Dermis blood vessel endothelial cell (primary cell): ENCODE results near the gene COX20. TPM values are rescaled to one million over a fixed set of nuclear protein-coding genes. Genes with fewer than 3 reads are reported as not detected.

Experiments
- DNase-seq: peaks from one replicate; pipeline ENCODE4 v3.0.0; 2010
- total RNA-seq: library from RNA; depleted of rRNA; stranded (reverse); fragments of >200 nt; gene quantifications from 2 replicates; pipeline ENCODE4 v1.2.3, GENCODE V29; 2014

The COX20 gene
- total RNA-seq, 1 donor from 2014 or later, result 16.8 TPM

DNA sequence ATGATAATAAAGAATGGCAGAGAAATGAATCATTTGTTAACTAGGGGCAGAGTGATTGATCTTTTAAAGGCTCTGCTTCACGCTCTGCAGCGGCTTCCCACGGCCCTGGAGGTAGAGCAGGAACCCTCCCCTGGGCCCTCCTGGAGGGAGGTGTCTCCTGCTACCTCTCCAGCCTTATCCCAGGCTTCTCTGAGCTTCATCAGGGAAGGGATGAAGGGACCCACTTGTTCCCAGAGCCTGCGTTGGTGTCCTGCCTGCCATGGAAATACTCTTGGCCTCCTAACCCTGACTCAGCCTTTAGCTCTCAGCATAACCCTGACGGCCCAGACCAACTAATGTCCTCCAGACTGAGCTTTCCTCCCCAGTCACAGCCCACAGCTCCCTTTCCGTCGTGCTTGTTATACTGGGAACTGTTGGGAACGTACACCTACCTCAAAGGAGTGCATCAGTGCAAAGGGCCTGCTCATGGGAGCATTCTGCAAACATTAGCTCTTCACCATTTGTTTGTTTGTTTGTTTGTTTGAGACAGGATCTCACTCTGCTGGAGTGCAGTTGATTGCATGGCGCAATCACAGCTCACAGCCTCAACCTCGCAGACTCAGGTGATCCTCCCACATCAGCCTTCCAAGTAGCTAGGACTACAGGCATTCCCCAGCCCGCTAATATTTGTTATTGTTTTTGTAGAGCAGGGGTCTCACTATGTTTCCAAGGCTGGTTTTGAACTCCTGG, 46.3 kb downstream of the COX20 start:
- no peak for DNase-seq

DNA sequence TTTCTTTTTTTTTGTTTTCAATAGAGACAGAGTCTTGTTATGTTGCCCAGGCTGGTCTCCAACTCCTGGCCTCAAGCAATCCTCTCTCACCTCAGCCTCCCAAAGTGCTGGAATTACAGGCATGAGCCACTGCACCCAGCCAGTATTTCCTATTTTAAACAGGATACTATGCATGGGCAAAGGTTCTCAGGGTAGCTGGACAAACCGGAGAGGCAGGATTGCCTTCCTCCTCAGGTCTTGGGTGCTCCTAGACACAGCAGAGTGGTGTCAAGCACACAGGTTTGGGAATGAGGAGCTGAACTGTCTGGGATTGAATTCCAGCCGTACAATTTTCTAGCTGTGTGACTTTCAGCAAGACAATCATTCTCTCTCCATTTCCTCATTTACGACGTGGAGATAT, 51.8 kb downstream of the COX20 start:
- DNase-seq, result no peak

DNA sequence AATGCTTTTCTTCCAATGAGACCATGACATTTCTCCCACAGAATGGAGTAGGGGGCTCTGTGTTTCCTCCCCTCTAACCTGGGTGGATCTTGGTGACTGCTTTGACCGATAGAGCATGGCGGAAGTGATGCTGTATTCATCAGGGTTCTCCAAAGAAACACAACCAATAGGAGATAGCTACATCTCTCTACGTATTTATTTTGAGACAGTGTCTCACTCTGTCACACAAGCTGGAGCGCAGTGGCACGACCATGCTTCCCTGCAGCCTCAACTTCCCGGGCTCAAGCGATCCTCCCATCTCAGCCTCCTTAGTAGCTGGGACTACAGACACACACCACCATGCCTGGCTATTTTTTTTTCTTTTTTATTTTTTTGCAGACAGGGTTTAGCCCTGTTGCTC, 58.4 kb downstream of the COX20 start:
- DNase-seq, result no peak

Other genes with a start within 250 kb of the COX20 start
- 57.5 and 63.7 TPM in 2 replicates for gene DESI2, start 182.5 kb upstream of the COX20 start, total RNA-seq
- gene HNRNPU, start 28.9 kb downstream of the COX20 start, total RNA-seq, result 395 and 520 TPM in 2 replicates